Activated CD4-positive, CD25-positive, alpha-beta regulatory T cell (primary cell): Measurements from ENCODE around the gene PTPRD.

Experiments
- DNase-seq, 4 experiments: peaks; one replicate each; lab custom pipeline; 2025; lab: John Stamatoyannopoulos, UW

The PTPRD gene

GRCh38 chr9:8904771-8905515 is 1707.9 kb downstream of the PTPRD start:
- DNase-seq = no peak

GRCh38 chr9:8903077-8903476 is 1709.7 kb downstream of the PTPRD start:
- DNase-seq = no peak

- no peak for DNase-seq
These were observed 1711.7 kb downstream of the PTPRD start for GRCh38 chr9:8901146-8901545.

DNA sequence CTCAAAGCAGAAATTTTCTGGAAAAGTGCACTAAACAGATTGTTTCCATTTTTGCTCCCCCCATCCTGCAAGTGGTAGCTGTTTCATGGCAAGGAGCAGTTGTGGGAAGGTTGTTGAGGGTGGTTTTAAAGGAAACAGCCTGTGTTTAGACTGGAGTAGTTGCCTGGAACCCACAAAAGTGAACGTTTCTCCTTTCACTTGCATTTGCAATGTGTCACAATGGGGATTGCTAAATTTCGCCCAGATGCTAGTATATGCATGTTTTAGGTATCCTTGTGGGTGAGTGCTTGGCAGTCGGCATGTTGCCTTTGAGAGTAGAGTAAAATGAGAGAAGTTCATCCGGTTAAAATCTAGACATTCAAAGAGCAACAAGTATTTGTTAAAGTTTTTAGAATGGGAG is 1713.3 kb downstream of the PTPRD start:
- no peak for DNase-seq

GRCh38 chr9:8895861-8896224 is 1717.0 kb downstream of the PTPRD start:
- no peak for DNase-seq

- DNase-seq = no peak
These were observed 1717.5 kb downstream of the PTPRD start for GRCh38 chr9:8895106-8895860.

- DNase-seq = no peak
These were observed 1722.1 kb downstream of the PTPRD start for GRCh38 chr9:8890695-8891094.

DNA sequence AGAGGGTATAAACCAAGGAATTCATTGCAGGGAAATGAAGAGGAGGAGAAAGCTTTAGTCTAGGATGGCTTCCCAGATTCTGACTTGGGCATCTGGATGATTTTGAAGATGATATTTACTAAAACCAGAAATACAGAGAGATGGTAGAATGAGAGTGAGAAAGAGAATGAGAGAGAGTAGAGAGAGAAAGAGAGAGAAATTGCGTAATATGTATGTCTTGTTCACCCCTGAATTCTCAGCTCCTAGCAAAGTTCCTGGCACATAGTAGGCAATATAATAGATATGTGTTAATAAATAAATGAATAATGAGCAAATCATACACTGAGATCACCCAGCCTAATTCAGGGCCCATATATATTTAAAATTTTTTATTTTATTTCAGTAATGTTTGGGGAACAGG is 1723.7 kb downstream of the PTPRD start:
- DNase-seq = no peak

GRCh38 chr9:8888591-8888990 is 1724.2 kb downstream of the PTPRD start:
- DNase-seq = no peak

GRCh38 chr9:8887369-8887768 is 1725.4 kb downstream of the PTPRD start:
- no peak for DNase-seq

- no peak for DNase-seq
These were observed 1729.5 kb downstream of the PTPRD start for GRCh38 chr9:8883321-8883720.

GRCh38 chr9:8880060-8880459 is 1732.7 kb downstream of the PTPRD start:
- no peak for DNase-seq

DNA sequence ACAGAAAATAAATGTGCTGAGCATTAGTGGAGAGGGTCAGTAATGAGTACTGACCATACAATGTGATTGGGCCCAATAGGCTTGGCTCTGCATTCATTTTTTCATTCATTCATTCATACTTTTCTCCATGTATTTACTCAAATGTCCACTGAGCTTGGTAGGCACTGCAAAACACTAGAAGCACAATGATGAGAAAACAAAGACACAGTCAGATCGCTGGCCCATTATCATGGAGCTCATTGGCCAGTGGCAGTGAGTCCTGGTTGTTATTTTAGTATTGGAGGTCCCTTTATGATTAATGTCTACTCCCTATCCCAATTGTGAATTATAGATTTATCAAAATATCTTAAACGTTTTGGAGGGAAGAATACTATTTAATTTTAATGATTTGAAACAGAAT is 1733.5 kb downstream of the PTPRD start:
- DNase-seq = no peak

DNA sequence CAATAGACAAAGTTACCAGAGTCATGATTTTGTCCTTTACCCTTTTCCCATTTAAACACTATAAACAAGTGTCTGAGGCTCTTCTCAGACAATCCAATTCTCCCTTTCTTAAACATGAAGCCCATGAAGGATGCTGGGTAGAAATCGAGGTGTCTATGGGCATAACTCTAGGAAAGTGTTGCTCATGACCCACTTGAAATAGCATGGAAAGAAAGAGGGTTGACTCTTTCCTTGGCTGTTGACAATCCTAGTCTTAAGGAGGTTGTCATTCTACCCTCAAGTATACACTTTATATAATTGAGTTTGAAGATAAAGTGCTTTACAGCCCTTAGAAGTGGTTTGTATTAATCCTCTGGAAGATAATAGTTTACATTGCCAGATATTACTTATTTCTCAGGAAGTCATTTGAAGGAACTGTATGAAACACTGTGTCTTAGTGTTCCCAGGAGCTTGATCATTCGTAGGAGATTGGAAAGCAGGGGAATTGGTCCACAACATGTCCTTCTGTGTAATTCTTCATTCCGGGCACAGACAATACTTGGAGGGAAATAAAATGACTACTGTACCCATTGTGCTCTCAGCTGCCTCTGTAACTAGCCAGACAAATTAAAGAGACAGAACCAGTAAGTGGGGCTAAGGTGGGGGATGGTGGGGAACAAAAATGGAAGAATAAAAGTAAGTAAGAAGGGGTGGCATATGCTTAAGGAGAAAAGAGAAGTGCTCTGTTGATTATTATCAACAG is 1734.9 kb downstream of the PTPRD start:
- DNase-seq = no peak

DNA sequence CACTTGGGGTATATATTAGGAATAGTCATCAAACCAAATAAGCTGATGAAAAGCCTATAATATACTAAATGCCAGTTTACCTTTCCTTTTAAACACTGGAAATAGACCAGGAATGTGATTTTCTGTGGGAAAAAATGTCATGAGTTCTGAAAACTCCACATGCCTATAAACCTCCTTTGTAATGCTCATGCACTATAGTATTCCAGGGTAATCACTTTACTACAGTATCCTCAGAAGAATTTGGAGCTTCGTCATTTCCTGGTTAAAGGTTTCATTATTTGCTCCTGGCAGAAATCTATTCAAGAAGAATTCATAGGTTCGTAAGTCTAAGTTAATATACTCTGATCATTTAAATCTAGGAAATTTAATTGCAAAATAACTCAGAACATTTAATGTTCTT is 1736.5 kb downstream of the PTPRD start:
- no peak for DNase-seq

GRCh38 chr9:8874482-8874881 is 1738.3 kb downstream of the PTPRD start:
- no peak for DNase-seq

DNA sequence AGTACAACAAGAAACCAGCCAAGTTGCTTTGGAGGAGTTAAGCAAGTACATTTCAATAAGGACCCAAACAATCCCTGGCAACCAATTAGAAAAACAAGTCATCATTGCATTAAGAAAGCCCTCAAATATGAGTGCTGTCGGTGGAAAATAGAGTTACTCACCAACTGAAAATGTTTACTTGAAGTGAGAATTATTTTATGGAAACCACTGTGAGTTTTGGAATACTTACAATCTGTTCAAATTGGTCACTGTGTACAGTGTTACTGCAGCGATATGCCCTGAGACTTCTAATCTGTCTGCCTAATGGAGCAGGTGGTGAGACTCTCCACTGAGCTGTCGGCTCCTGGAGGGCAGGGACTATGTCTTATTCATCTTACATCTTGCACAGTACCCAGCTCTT is 1740.0 kb downstream of the PTPRD start:
- no peak for DNase-seq

GRCh38 chr9:8871796-8872445 is 1740.9 kb downstream of the PTPRD start:
- no peak for DNase-seq

DNA sequence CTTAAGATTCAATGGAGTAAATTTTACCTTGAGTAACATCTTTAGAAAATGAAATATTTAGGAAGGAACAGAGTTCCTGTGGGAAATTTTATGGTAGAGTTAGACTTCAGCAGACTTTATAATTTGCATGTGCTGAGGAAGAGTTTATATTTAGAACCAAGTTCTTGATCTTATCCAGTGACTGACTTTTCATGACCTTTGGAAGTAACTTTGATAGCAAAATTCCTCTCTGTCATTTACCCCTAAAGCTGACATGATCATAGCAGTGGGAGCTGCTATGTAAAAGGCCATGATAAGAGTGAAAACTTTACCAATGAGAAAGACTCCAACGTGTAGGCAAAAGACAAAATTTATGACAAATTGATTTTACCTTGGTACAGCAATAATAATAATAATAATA is 1741.4 kb downstream of the PTPRD start:
- no peak for DNase-seq

- no peak for DNase-seq
These were observed 1743.0 kb downstream of the PTPRD start for GRCh38 chr9:8869812-8870211.

- DNase-seq = no peak
These were observed 1744.2 kb downstream of the PTPRD start for GRCh38 chr9:8868632-8869031.

DNA sequence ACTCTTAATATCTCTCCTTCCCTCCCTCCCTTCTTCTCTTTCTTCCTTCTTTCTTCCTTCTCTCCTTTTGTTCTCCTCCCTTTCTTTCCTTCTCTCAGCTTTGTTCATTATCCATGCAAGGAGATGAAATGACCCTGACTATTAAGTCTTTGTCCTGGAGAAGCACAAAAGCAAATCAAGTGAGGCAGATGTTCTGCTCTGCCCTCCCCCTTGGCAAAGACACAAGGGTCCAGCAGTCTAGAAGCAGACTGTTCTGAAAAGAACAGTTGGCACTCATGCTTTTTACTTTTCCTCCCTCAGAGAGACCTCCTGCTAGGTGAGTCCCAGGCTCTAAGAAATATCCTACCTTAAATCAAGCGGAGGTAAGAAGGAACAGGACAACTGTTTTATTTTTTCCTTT is 1745.7 kb downstream of the PTPRD start:
- no peak for DNase-seq

- no peak for DNase-seq
These were observed 1748.3 kb downstream of the PTPRD start for GRCh38 chr9:8864545-8864896.
